HEK293 (cell line): Measurements from ENCODE around the gene ERBB2.

Experiments
- CTCF ChIA-PET: fragments of 350-600 bp; formaldehyde crosslinking; extraction: SDS; loops from one replicate; lab custom pipeline; 2021; ENCODE audit warnings: antibody characterized with exemption; lab: Yijun Ruan, JAX
- POLR2A ChIA-PET: fragments of 300-600 bp; formaldehyde crosslinking; extraction: SDS; loops from one replicate; lab custom pipeline; 2020; ENCODE audit warnings: antibody characterized with exemption, inconsistent platforms; lab: Yijun Ruan, JAX
- H3K27ac ChIP-seq: fragments of 200-500 bp; sonication (Bioruptor generic); 2 replicates; pipeline ENCODE4 v1.5.1; 2014; ENCODE audit warnings: low read depth, low read length, control low read depth, inconsistent platforms; ENCODE audit errors: extremely low read depth
- H3K36me3 ChIP-seq, 2 experiments: fragments of 200-500 bp in 1 of 2; sonication (Bioruptor generic) in 1 of 2; 1 replicate in 1 of 2; 2 replicates in 1 of 2; pipeline ENCODE4 v1.5.1; 2014 to 2017; ENCODE audit warnings: inconsistent platforms in 2 of 2, low read length in 2 of 2; ENCODE audit not compliant: control insufficient read depth in 2 of 2, insufficient read depth in 1 of 2
- H3K4me1 ChIP-seq: fragments of 200-500 bp; sonication (Bioruptor generic); 2 replicates; pipeline ENCODE4 v1.5.1; 2014; ENCODE audit warnings: mild to moderate bottlenecking, low read length, inconsistent platforms; ENCODE audit not compliant: control insufficient read depth, insufficient read depth
- H3K4me3 ChIP-seq: 2 replicates; pipeline ENCODE4 v1.5.1; 2011; ENCODE audit warnings: low read depth, mild to moderate bottlenecking, control low read depth, low read length, moderate library complexity
- H3K9me3 ChIP-seq: fragments of 200-500 bp; sonication (Bioruptor generic); 2 replicates; pipeline ENCODE4 v1.5.1; 2014; ENCODE audit warnings: low read depth, low read length, inconsistent platforms; ENCODE audit not compliant: control insufficient read depth, insufficient read depth
- BCL11B ChIP-seq: fragments of 450-650 bp; formaldehyde crosslinking; IDR thresholded peaks from 2 replicates; pipeline ENCODE4 v1.5.1; 2016; ENCODE audit warnings: low read depth, missing biosample characterization, missing genetic modification characterization
- FEZF1 ChIP-seq: fragments of 450-650 bp; formaldehyde crosslinking; IDR thresholded peaks from 2 replicates; pipeline ENCODE4 v1.5.1; 2016; ENCODE audit warnings: missing biosample characterization, missing genetic modification characterization
- HOXC10 ChIP-seq: sonication (generic); formaldehyde crosslinking; IDR thresholded peaks from 2 replicates; pipeline ENCODE4 v1.8.1; 2023; ENCODE audit warnings: mild to moderate bottlenecking, missing genetic modification reagents
- KLF1 ChIP-seq: fragments of 450-650 bp; formaldehyde crosslinking; IDR thresholded peaks from 2 replicates; pipeline ENCODE4 v1.5.1; 2016; ENCODE audit warnings: missing biosample characterization, missing genetic modification characterization
- OSR2 ChIP-seq: fragments of 450-650 bp; formaldehyde crosslinking; IDR thresholded peaks from 2 replicates; pipeline ENCODE4 v1.5.1; 2016; ENCODE audit warnings: missing biosample characterization, missing genetic modification characterization
- SCRT2 ChIP-seq: fragments of 450-650 bp; formaldehyde crosslinking; IDR thresholded peaks from 2 replicates; pipeline ENCODE4 v1.5.1; 2016; ENCODE audit warnings: missing biosample characterization, missing genetic modification characterization
- ZBTB1 ChIP-seq: fragments of 450-650 bp; formaldehyde crosslinking; IDR thresholded peaks from 2 replicates; pipeline ENCODE4 v1.5.1; 2016; ENCODE audit warnings: missing biosample characterization, missing genetic modification characterization
- ZBTB11 ChIP-seq: fragments of 450-650 bp; formaldehyde crosslinking; conservative IDR thresholded peaks from 2 replicates; pipeline ENCODE4 v1.5.1; 2016; ENCODE audit warnings: low read depth, missing biosample characterization, missing genetic modification characterization
- ZNF112 ChIP-seq: fragments of 450-650 bp; formaldehyde crosslinking; IDR thresholded peaks from 2 replicates; pipeline ENCODE4 v1.5.0; 2017; ENCODE audit warnings: missing biosample characterization, missing genetic modification characterization
- ZNF133 ChIP-seq: fragments of 450-650 bp; formaldehyde crosslinking; IDR thresholded peaks from 2 replicates; pipeline ENCODE4 v1.5.1; 2016; ENCODE audit warnings: missing biosample characterization, missing genetic modification characterization
- ZNF24 ChIP-seq: fragments of 450-650 bp; formaldehyde crosslinking; IDR thresholded peaks from 2 replicates; pipeline ENCODE4 v1.5.1; 2016; ENCODE audit warnings: missing biosample characterization, missing genetic modification characterization
- ZNF280D ChIP-seq: fragments of 450-650 bp; formaldehyde crosslinking; IDR thresholded peaks from 2 replicates; pipeline ENCODE4 v1.5.1; 2016; ENCODE audit warnings: missing biosample characterization, missing genetic modification characterization
- ZNF37A ChIP-seq: fragments of 450-650 bp; IDR thresholded peaks from 2 replicates; pipeline ENCODE4 v1.5.1; 2018; ENCODE audit warnings: missing biosample characterization, missing genetic modification characterization
- ZNF426 ChIP-seq: fragments of 450-650 bp; formaldehyde crosslinking; IDR thresholded peaks from 2 replicates; pipeline ENCODE4 v1.5.1; 2017; ENCODE audit warnings: missing biosample characterization, missing genetic modification characterization, mild to moderate bottlenecking, inconsistent platforms, moderate library complexity
- ZNF510 ChIP-seq: fragments of 450-650 bp; formaldehyde crosslinking; IDR thresholded peaks from 2 replicates; pipeline ENCODE4 v1.5.1; 2018; ENCODE audit warnings: mild to moderate bottlenecking, missing genetic modification characterization, missing biosample characterization; ENCODE audit not compliant: insufficient replicate concordance
- ZNF514 ChIP-seq: fragments of 450-650 bp; formaldehyde crosslinking; IDR thresholded peaks from 2 replicates; pipeline ENCODE4 v1.5.1; 2016; ENCODE audit warnings: missing biosample characterization, missing genetic modification characterization
- ZNF521 ChIP-seq: fragments of 450-650 bp; formaldehyde crosslinking; IDR thresholded peaks from 2 replicates; pipeline ENCODE4 v1.5.1; 2017; ENCODE audit warnings: missing biosample characterization, mild to moderate bottlenecking, missing genetic modification characterization
- ZNF548 ChIP-seq: fragments of 450-650 bp; formaldehyde crosslinking; IDR thresholded peaks from 2 replicates; pipeline ENCODE4 v1.5.1; 2016; ENCODE audit warnings: missing biosample characterization, missing genetic modification characterization
- TF ChIP-seq, protein P1 (sequence below): fragments of 450-650 bp; formaldehyde crosslinking; IDR thresholded peaks from 2 replicates; pipeline ENCODE4 v1.5.1; 2016; ENCODE audit warnings: missing biosample characterization, missing genetic modification characterization
- TF ChIP-seq, protein P2 (sequence below): fragments of 450-650 bp; formaldehyde crosslinking; IDR thresholded peaks from 2 replicates; pipeline ENCODE4 v1.5.1; 2016; ENCODE audit warnings: missing biosample characterization, missing genetic modification characterization
- TF ChIP-seq, protein P3 (sequence below): fragments of 450-650 bp; formaldehyde crosslinking; IDR thresholded peaks from 2 replicates; pipeline ENCODE4 v1.5.1; 2017; ENCODE audit warnings: missing biosample characterization, missing genetic modification characterization

Gene ERBB2

DNA sequence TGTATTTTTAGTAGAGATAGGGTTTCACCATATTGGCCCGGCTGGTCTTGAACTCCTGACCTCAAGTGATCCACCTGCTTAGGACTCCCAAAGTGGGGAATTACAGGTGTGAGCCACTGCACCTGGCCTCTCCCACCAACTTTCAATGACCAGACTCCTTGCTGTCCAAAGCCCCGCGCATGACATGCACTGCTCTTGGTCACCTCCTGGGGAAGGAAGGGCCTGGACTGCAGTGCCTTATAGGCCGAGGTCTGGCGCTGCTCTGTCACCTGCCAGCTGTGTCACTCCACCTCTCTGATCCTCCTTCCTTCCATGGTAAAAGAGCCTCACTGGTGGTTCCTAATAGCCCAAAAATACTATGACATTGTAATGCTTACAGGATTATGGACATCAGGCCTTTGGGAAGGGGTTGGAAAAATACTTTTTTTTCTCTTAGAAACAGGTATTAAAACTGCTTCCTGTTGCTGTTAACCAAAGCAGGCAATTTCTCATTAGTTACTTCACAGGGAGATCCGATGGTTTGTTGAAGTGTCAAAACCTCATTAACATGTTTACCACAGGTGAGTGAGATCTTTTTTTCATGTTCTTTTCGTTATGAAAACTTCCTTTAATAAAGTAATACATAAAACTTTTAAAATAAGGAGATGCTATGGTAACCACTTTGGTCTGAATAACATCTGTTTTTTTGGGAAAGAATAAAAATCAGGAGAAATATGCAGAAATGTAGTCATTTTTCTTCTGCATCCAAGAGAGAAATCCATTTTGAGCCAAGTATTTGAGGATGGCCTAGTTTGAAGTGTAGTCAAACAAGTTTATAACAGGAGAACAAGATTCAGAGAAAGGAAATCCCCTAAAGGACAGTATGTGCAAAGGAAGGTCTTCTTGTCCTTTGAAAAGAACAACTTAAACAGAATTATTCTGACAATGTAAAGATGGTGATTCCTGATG is 73.4 kb downstream of the ERBB2 start:
- TF ChIP-seq OSR2 = no peak
- no peak for TF ChIP-seq ZNF514 (tag by site-specific recombination)
- TF ChIP-seq KLF1 = no peak
- no peak for TF ChIP-seq SCRT2 (tag by site-specific recombination)
- TF ChIP-seq, protein P1, sequence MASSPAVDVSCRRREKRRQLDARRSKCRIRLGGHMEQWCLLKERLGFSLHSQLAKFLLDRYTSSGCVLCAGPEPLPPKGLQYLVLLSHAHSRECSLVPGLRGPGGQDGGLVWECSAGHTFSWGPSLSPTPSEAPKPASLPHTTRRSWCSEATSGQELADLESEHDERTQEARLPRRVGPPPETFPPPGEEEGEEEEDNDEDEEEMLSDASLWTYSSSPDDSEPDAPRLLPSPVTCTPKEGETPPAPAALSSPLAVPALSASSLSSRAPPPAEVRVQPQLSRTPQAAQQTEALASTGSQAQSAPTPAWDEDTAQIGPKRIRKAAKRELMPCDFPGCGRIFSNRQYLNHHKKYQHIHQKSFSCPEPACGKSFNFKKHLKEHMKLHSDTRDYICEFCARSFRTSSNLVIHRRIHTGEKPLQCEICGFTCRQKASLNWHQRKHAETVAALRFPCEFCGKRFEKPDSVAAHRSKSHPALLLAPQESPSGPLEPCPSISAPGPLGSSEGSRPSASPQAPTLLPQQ = no peak
- no peak for TF ChIP-seq ZNF280D (tag by site-specific recombination)
- TF ChIP-seq ZNF24 (tag by site-specific recombination) = no peak
- no peak for TF ChIP-seq FEZF1 (tag by site-specific recombination)
- no peak for TF ChIP-seq ZBTB11 (tag by site-specific recombination)
- TF ChIP-seq BCL11B (tag by site-specific recombination) = no peak
- TF ChIP-seq HOXC10 (CRISPR knock-in tag) = no peak
- TF ChIP-seq, protein P2, sequence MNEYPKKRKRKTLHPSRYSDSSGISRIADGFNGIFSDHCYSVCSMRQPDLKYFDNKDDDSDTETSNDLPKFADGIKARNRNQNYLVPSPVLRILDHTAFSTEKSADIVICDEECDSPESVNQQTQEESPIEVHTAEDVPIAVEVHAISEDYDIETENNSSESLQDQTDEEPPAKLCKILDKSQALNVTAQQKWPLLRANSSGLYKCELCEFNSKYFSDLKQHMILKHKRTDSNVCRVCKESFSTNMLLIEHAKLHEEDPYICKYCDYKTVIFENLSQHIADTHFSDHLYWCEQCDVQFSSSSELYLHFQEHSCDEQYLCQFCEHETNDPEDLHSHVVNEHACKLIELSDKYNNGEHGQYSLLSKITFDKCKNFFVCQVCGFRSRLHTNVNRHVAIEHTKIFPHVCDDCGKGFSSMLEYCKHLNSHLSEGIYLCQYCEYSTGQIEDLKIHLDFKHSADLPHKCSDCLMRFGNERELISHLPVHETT (tag by site-specific recombination) = no peak
- no peak for TF ChIP-seq ZNF112
- no peak for TF ChIP-seq ZNF548 (tag by site-specific recombination)
- no peak overlapping the region for H3K4me3 ChIP-seq
- H3K9me3 ChIP-seq = no peaks in the 10 kb centered on the region
- CTCF ChIA-PET = no interaction called here
- H3K27ac ChIP-seq = no peak overlapping the region
- no peaks in the 10 kb centered on the region for H3K36me3 ChIP-seq
- H3K4me1 ChIP-seq = peaks cover 25% of the 10 kb centered on the region
- POLR2A ChIA-PET = no interaction called here

- H3K9me3 ChIP-seq = no peaks in the 10 kb centered on the region
- no peak overlapping the region for H3K27ac ChIP-seq
- ChIA-PET POLR2A (no interaction called here), CTCF (no interaction called here)
- H3K36me3 ChIP-seq = no peaks in the 10 kb centered on the region
- no peak overlapping the region for H3K4me3 ChIP-seq
- H3K4me1 ChIP-seq = peaks cover 25% of the 10 kb centered on the region
- TF ChIP-seq, protein P3, sequence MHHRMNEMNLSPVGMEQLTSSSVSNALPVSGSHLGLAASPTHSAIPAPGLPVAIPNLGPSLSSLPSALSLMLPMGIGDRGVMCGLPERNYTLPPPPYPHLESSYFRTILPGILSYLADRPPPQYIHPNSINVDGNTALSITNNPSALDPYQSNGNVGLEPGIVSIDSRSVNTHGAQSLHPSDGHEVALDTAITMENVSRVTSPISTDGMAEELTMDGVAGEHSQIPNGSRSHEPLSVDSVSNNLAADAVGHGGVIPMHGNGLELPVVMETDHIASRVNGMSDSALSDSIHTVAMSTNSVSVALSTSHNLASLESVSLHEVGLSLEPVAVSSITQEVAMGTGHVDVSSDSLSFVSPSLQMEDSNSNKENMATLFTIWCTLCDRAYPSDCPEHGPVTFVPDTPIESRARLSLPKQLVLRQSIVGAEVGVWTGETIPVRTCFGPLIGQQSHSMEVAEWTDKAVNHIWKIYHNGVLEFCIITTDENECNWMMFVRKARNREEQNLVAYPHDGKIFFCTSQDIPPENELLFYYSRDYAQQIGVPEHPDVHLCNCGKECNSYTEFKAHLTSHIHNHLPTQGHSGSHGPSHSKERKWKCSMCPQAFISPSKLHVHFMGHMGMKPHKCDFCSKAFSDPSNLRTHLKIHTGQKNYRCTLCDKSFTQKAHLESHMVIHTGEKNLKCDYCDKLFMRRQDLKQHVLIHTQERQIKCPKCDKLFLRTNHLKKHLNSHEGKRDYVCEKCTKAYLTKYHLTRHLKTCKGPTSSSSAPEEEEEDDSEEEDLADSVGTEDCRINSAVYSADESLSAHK (tag by site-specific recombination) = no peak
- TF ChIP-seq ZNF133 (tag by site-specific recombination) (no peak), ZNF510 (tag by site-specific recombination) (no peak), ZNF426 (tag by site-specific recombination) (no peak), ZBTB1 (no peak), ZNF521 (tag by site-specific recombination) (no peak), ZNF37A (tag by site-specific recombination) (no peak)
Measured at GRCh38 chr17:39774047-39774446, 74.2 kb downstream of the ERBB2 start.
